HCT116 (cell line): Measurements from ENCODE around the gene ESAM. TPM values are rescaled to one million over a fixed set of nuclear protein-coding genes. Genes with fewer than 3 reads are reported as not detected.

Experiments
- ATAC-seq: fragments of 200-7000 bp; cut with Tn5 transposase; 2 replicates; pipeline ENCODE4 v1.9.1; 2020; ENCODE audit warnings: mild to moderate bottlenecking, moderate library complexity
- BruUV-seq: library from RNA; stranded (reverse); fragments of 400-500 nt; replicated peaks from 2 replicates; lab custom pipeline; 2021; lab: Mats Ljungman, UMichigan
- CTCF ChIA-PET: fragments of 300-600 bp; sonication (Branson Sonifier 250); formaldehyde crosslinking; loops from one replicate; lab custom pipeline; 2021; ENCODE audit warnings: antibody characterized with exemption; lab: Charles Lee
- POLR2A ChIA-PET: fragments of 300-600, 350-600 bp; sonication (Branson Sonifier 250); formaldehyde crosslinking; loops from one replicate; lab custom pipeline; 2021; ENCODE audit warnings: antibody characterized with exemption; lab: Charles Lee
- RAD21 ChIA-PET, 2 experiments: fragments of 300-600 bp; sonication (Branson Sonifier 250); formaldehyde crosslinking; loops; one replicate each; lab custom pipeline; 2023; ENCODE audit warnings: low total read pairs in 2 of 2; ENCODE audit not compliant: uncharacterized antibody in 2 of 2, unreplicated experiment in 2 of 2, low non-redundant PET in 1 of 2; lab: Charles Lee
- DNase-seq: peaks from one replicate; pipeline ENCODE4 v3.0.0-alpha.2; 2010; ENCODE audit warnings: low read depth, low spot score
- H2AFZ ChIP-seq: fragments of 200-600 bp; shearing (Covaris generic), sonication (generic); 2 replicates; pipeline ENCODE4 v1.6.1; 2017; ENCODE audit warnings: low read depth, mixed run types, mixed read lengths, antibody characterized with exemption, low read length; ENCODE audit not compliant: poor library complexity, severe bottlenecking
- H3K27ac ChIP-seq: 2 replicates; pipeline ENCODE4 v1.5.1; 2012; ENCODE audit warnings: low read depth, low read length
- H3K27me3 ChIP-seq: fragments of 200-600 bp; sonication (generic); 2 replicates; pipeline ENCODE4 v1.6.1; 2016; ENCODE audit warnings: mixed run types, low read length, mixed read lengths; ENCODE audit not compliant: insufficient read depth
- H3K36me3 ChIP-seq, 2 experiments: fragments of 200-500 bp in 1 of 2; fragments of 200-600 bp in 1 of 2; sonication (Bioruptor generic) in 1 of 2; sonication (generic) in 1 of 2; 2 replicates each; pipeline versions ENCODE4 v1.5.1 to v1.6.1; 2014 to 2016; ENCODE audit warnings: low read length in 2 of 2, inconsistent platforms in 1 of 2, mixed read lengths in 1 of 2, mixed run types in 1 of 2; ENCODE audit not compliant: insufficient read depth in 2 of 2, control insufficient read depth in 1 of 2
- H3K4me1 ChIP-seq, 2 experiments: fragments of 200-600 bp in 1 of 2; sonication (generic) in 1 of 2; 2 replicates each; pipeline versions ENCODE4 v1.5.1 to v1.6.1; 2012 to 2017; ENCODE audit warnings: low read length in 2 of 2, inconsistent platforms in 1 of 2, mild to moderate bottlenecking in 1 of 2, mixed read lengths in 1 of 2, mixed run types in 1 of 2, moderate library complexity in 1 of 2; ENCODE audit not compliant: insufficient read depth in 2 of 2, control insufficient read depth in 1 of 2
- H3K4me2 ChIP-seq: fragments of 200-600 bp; sonication (generic); 2 replicates; pipeline ENCODE4 v1.6.1; 2017; ENCODE audit warnings: mixed run types, low read length, mixed read lengths
- H3K4me3 ChIP-seq, 2 experiments: fragments of 200-600 bp in 1 of 2; sonication (generic) in 1 of 2; replicated peaks in 1 of 2; 2 replicates each; pipeline ENCODE4 v1.5.1; 2011 to 2016; ENCODE audit warnings: low read length in 2 of 2, control low read depth in 1 of 2, low read depth in 1 of 2, mild to moderate bottlenecking in 1 of 2, mixed read lengths in 1 of 2, mixed run types in 1 of 2
- H3K79me2 ChIP-seq: fragments of 200-600 bp; sonication (generic); 2 replicates; pipeline ENCODE4 v1.6.1; 2017; ENCODE audit warnings: mild to moderate bottlenecking, mixed run types, low read length, moderate library complexity, mixed read lengths; ENCODE audit not compliant: insufficient read depth
- H3K9ac ChIP-seq: fragments of 200-600 bp; sonication (generic); 2 replicates; pipeline ENCODE4 v1.6.1; 2016; ENCODE audit warnings: low read length, mixed read lengths
- H3K9me2 ChIP-seq: fragments of 200-600 bp; sonication (generic), shearing (Covaris generic); 2 replicates; pipeline ENCODE4 v1.6.1; 2017; ENCODE audit warnings: mixed run types, mild to moderate bottlenecking, moderate library complexity; ENCODE audit not compliant: insufficient read depth
- H3K9me3 ChIP-seq, 2 experiments: fragments of 200-500 bp in 1 of 2; fragments of 200-600 bp in 1 of 2; sonication (Bioruptor generic) in 1 of 2; sonication (generic) in 1 of 2; 2 replicates each; pipeline ENCODE4 v1.6.1; 2014 to 2017; ENCODE audit warnings: low read length in 2 of 2, mixed read lengths in 2 of 2, inconsistent platforms in 1 of 2, low read depth in 1 of 2, mild to moderate bottlenecking in 1 of 2, mixed run types in 1 of 2, moderate library complexity in 1 of 2; ENCODE audit not compliant: control insufficient read depth in 1 of 2, insufficient read depth in 1 of 2
- H4K20me1 ChIP-seq: fragments of 200-600 bp; sonication (generic), shearing (Covaris generic); 2 replicates; pipeline ENCODE4 v1.6.1; 2017; ENCODE audit warnings: mixed run types, mild to moderate bottlenecking, moderate library complexity; ENCODE audit not compliant: insufficient read depth
- CBX3 ChIP-seq: IDR thresholded peaks from 2 replicates; pipeline ENCODE4 v1.6.1; 2012; ENCODE audit warnings: low read depth
- CEBPB ChIP-seq: IDR thresholded peaks from 2 replicates; pipeline ENCODE4 v1.6.1; 2012; ENCODE audit warnings: low read depth
- EGR1 ChIP-seq: IDR thresholded peaks from 2 replicates; pipeline ENCODE4 v1.6.1; 2012; ENCODE audit warnings: low read depth
- ELF1 ChIP-seq: IDR thresholded peaks from 2 replicates; pipeline ENCODE4 v1.6.1; 2012; ENCODE audit warnings: low read depth, borderline replicate concordance
- EZH2phosphoT487 ChIP-seq: fragments of 200-600 bp; IDR thresholded peaks from 2 replicates; pipeline ENCODE4 v1.6.1; 2018; ENCODE audit warnings: antibody characterized with exemption, borderline replicate concordance
- JUND ChIP-seq: IDR thresholded peaks from 2 replicates; pipeline ENCODE4 v1.6.1; 2012
- POLR2A ChIP-seq: IDR thresholded peaks from 2 replicates; pipeline ENCODE4 v1.7.0; 2011; ENCODE audit warnings: borderline replicate concordance; ENCODE audit not compliant: insufficient read depth, insufficient read length; ENCODE audit errors: extremely low read depth
- RAD21 ChIP-seq: IDR thresholded peaks from 2 replicates; pipeline ENCODE4 v1.6.1; 2012; ENCODE audit warnings: low read depth, mild to moderate bottlenecking
- SIN3A ChIP-seq: IDR thresholded peaks from 2 replicates; pipeline ENCODE4 v1.6.1; 2012; ENCODE audit warnings: low read depth
- SP1 ChIP-seq: IDR thresholded peaks from 2 replicates; pipeline ENCODE4 v1.6.1; 2012; ENCODE audit warnings: low read depth
- SRF ChIP-seq: IDR thresholded peaks from 2 replicates; pipeline ENCODE4 v1.6.1; 2012; ENCODE audit warnings: low read depth
- TCF7L2 ChIP-seq: IDR thresholded peaks from 2 replicates; pipeline ENCODE4 v1.7.0; 2011; ENCODE audit warnings: borderline replicate concordance, inconsistent platforms; ENCODE audit not compliant: insufficient read depth, insufficient read length; ENCODE audit errors: extremely low read depth
- YY1 ChIP-seq: IDR thresholded peaks from 2 replicates; pipeline ENCODE4 v1.6.1; 2011; ENCODE audit warnings: low read length, low read depth, moderate library complexity, mild to moderate bottlenecking; ENCODE audit not compliant: insufficient replicate concordance; ENCODE audit errors: extremely low read depth
- ZFX ChIP-seq: fragments of 450-650 bp; IDR thresholded peaks from 2 replicates; pipeline ENCODE4 v1.6.1; 2017
- intact Hi-C: fragments of 100-400 bp; cut with micrococcal nuclease; formaldehyde crosslinking; loops from 2 replicates; pipeline ENCODE4 v1.10.0; 2022
- total RNA-seq: library from RNA; stranded (reverse); gene quantifications from one replicate; pipeline ENCODE4 v1.2.1, GENCODE V29; 2021; ENCODE audit not compliant: unreplicated experiment
- TF ChIP-seq, protein P1 (sequence below): IDR thresholded peaks from 2 replicates; pipeline ENCODE4 v1.6.1; 2012
- TF ChIP-seq, protein P2 (sequence below), 3 experiments: fragments of 200-600 bp in 1 of 3; sonication (generic) in 1 of 3; IDR thresholded peaks in 2 of 3; conservative IDR thresholded peaks in 1 of 3; 2 replicates each; pipeline ENCODE4 v1.5.1; 2012 to 2017; ENCODE audit warnings: low read depth in 2 of 3, low read length in 2 of 3, antibody characterized with exemption in 1 of 3, borderline replicate concordance in 1 of 3, control low read depth in 1 of 3, mild to moderate bottlenecking in 1 of 3, mixed read lengths in 1 of 3, mixed run types in 1 of 3, moderate library complexity in 1 of 3; ENCODE audit not compliant: insufficient read depth in 1 of 3
- TF ChIP-seq, protein P3 (sequence below): IDR thresholded peaks from 2 replicates; pipeline ENCODE4 v1.6.1; 2011; ENCODE audit warnings: mild to moderate bottlenecking, low read length, moderate library complexity; ENCODE audit not compliant: insufficient replicate concordance; ENCODE audit errors: extremely low read depth
- TF ChIP-seq, protein P4 (sequence below): IDR thresholded peaks from 2 replicates; pipeline ENCODE4 v1.6.1; 2012
- TF ChIP-seq, protein P5 (sequence below): IDR thresholded peaks from 2 replicates; pipeline ENCODE4 v1.6.1; 2012; ENCODE audit warnings: low read depth

ESAM gene
- total RNA-seq, 1 experiment from 2014 or later, result 6.1 TPM

DNA sequence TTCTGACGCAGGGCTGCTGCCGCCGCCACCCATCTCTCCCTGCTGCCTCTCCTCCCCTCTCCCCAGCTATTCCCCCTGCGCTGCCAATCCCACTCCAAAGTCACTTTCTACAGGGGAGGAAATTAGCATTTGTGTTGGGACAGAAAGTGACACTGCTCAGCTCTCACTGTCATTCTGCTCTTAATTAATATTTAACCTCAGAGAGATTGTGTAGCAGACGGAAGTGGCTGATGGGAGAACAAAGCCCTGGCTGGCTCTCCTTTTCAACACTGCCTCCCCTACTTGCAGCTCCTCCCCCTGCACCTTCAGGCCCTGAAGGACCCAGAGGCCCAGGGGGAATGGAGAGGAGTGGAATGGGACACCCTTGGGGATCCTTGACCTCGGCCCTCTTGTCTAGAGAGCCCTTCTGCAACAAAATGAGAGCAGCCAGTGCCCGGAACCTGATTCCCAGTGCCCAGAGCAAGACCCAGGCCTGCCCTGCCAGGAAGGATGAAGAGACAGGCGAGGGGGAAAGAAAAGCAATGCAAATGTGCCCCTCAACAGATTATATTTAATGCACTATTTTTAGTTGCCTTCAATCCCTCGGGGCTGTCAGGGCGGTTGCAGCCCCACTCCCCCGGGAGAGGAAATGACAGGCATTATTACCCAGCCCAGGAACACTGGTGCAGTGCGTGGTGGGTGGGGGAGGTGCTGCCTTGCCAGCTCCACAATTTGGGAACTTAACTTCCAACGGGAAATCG, 36.9 kb downstream of the ESAM start:
- Histone ChIP-seq H3K9me3 (no peaks in the 10 kb centered on the region), H3K27ac (no peak overlapping the region), H4K20me1 (no peaks in the 10 kb centered on the region)
- ATAC-seq, result no peak
- TF ChIP-seq ELF1, result no peak
- TF ChIP-seq, protein P1, sequence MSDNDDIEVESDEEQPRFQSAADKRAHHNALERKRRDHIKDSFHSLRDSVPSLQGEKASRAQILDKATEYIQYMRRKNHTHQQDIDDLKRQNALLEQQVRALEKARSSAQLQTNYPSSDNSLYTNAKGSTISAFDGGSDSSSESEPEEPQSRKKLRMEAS, result no peak
- TF ChIP-seq ZFX, result no peak
- TF ChIP-seq POLR2A, result no peak
- TF ChIP-seq SRF, result no peak
- TF ChIP-seq EZH2phosphoT487, result no peak
- TF ChIP-seq CEBPB, result no peak
- TF ChIP-seq EGR1, result no peak
- TF ChIP-seq TCF7L2, result no peak
- TF ChIP-seq, protein P2, sequence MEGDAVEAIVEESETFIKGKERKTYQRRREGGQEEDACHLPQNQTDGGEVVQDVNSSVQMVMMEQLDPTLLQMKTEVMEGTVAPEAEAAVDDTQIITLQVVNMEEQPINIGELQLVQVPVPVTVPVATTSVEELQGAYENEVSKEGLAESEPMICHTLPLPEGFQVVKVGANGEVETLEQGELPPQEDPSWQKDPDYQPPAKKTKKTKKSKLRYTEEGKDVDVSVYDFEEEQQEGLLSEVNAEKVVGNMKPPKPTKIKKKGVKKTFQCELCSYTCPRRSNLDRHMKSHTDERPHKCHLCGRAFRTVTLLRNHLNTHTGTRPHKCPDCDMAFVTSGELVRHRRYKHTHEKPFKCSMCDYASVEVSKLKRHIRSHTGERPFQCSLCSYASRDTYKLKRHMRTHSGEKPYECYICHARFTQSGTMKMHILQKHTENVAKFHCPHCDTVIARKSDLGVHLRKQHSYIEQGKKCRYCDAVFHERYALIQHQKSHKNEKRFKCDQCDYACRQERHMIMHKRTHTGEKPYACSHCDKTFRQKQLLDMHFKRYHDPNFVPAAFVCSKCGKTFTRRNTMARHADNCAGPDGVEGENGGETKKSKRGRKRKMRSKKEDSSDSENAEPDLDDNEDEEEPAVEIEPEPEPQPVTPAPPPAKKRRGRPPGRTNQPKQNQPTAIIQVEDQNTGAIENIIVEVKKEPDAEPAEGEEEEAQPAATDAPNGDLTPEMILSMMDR (IDR thresholded peaks at IDR 0.05 in 2 of 3, conservative IDR thresholded peaks at IDR 0.05 in 1 of 3; ENCODE audit: borderline replicate concordance in 1 of 3, insufficient read depth in 1 of 3, low read depth in 2 of 3, low read length in 2 of 3), result no peak
- no peak for TF ChIP-seq CBX3
- TF ChIP-seq SIN3A, result no peak
- TF ChIP-seq, protein P3, sequence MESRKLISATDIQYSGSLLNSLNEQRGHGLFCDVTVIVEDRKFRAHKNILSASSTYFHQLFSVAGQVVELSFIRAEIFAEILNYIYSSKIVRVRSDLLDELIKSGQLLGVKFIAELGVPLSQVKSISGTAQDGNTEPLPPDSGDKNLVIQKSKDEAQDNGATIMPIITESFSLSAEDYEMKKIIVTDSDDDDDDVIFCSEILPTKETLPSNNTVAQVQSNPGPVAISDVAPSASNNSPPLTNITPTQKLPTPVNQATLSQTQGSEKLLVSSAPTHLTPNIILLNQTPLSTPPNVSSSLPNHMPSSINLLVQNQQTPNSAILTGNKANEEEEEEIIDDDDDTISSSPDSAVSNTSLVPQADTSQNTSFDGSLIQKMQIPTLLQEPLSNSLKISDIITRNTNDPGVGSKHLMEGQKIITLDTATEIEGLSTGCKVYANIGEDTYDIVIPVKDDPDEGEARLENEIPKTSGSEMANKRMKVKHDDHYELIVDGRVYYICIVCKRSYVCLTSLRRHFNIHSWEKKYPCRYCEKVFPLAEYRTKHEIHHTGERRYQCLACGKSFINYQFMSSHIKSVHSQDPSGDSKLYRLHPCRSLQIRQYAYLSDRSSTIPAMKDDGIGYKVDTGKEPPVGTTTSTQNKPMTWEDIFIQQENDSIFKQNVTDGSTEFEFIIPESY, result no peak
- no peak for TF ChIP-seq RAD21
- no peak for TF ChIP-seq SP1
- TF ChIP-seq YY1, result no peak
- TF ChIP-seq, protein P4, sequence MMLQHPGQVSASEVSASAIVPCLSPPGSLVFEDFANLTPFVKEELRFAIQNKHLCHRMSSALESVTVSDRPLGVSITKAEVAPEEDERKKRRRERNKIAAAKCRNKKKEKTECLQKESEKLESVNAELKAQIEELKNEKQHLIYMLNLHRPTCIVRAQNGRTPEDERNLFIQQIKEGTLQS, result no peak
- TF ChIP-seq, protein P5, sequence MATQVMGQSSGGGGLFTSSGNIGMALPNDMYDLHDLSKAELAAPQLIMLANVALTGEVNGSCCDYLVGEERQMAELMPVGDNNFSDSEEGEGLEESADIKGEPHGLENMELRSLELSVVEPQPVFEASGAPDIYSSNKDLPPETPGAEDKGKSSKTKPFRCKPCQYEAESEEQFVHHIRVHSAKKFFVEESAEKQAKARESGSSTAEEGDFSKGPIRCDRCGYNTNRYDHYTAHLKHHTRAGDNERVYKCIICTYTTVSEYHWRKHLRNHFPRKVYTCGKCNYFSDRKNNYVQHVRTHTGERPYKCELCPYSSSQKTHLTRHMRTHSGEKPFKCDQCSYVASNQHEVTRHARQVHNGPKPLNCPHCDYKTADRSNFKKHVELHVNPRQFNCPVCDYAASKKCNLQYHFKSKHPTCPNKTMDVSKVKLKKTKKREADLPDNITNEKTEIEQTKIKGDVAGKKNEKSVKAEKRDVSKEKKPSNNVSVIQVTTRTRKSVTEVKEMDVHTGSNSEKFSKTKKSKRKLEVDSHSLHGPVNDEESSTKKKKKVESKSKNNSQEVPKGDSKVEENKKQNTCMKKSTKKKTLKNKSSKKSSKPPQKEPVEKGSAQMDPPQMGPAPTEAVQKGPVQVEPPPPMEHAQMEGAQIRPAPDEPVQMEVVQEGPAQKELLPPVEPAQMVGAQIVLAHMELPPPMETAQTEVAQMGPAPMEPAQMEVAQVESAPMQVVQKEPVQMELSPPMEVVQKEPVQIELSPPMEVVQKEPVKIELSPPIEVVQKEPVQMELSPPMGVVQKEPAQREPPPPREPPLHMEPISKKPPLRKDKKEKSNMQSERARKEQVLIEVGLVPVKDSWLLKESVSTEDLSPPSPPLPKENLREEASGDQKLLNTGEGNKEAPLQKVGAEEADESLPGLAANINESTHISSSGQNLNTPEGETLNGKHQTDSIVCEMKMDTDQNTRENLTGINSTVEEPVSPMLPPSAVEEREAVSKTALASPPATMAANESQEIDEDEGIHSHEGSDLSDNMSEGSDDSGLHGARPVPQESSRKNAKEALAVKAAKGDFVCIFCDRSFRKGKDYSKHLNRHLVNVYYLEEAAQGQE, result no peak
- TF ChIP-seq JUND, result no peak
- TF ChIP-seq, all 23 proteins: peak for 0
- Histone ChIP-seq H2AFZ (no peak overlapping the region), H3K4me1 (no peaks in the 10 kb centered on the region), H3K4me3 (no peak overlapping the region), H3K4me2 (no peak overlapping the region), H3K9me2 (no peaks in the 10 kb centered on the region), H3K9ac (no peak overlapping the region), H3K36me3 (no peaks in the 10 kb centered on the region), H3K27me3 (peaks cover 58% of the 10 kb centered on the region), H3K79me2 (no peaks in the 10 kb centered on the region)
- intact Hi-C loops, result no loop called here
- CTCF ChIA-PET, result no interaction called here
- RAD21 ChIA-PET, result no interaction called here
- POLR2A ChIA-PET, result no interaction called here
- no peak for DNase-seq
- BruUV-seq, result no TSS peak
